Omental fat pad (tissue), 4 donors: ENCODE measurements around the gene MMAA. TPM values are rescaled to one million over a fixed set of nuclear protein-coding genes. Genes with fewer than 3 reads are reported as not detected.
"Not testable (repeated sequence)": the region's sequence is repeated elsewhere in the genome, so short reads cannot be mapped to it uniquely, and the experiment has no call there.

Experiments used
- ATAC-seq: fragments of 150-250 bp; one replicate; pipeline ENCODE4 v1.9.1; 2016; ENCODE audit warnings: mild to moderate bottlenecking, moderate library complexity; ENCODE audit not compliant: low FRiP score
- DNase-seq: peaks from one replicate; pipeline ENCODE4 v3.0.0-alpha.2; 2019; ENCODE audit warnings: low spot score
- total RNA-seq, 4 donors: library from RNA; depleted of rRNA; stranded (reverse); fragments of >200 nt; gene quantifications; one replicate each; pipeline ENCODE4 v1.1.0, GENCODE V29; 2016
- TF ChIP-seq, protein P1 (sequence below), 3 donors: fragments of 450-650 bp; IDR thresholded peaks; one replicate each; pipeline ENCODE4 v1.5.1; 2016 to 2017; ENCODE audit warnings: antibody characterized with exemption in 3 of 3, mild to moderate bottlenecking in 3 of 3, moderate library complexity in 2 of 3

MMAA gene
- total RNA-seq, 4 donors from 2014 or later = 2.8 to 5.7 (median 4.5) TPM

DNA sequence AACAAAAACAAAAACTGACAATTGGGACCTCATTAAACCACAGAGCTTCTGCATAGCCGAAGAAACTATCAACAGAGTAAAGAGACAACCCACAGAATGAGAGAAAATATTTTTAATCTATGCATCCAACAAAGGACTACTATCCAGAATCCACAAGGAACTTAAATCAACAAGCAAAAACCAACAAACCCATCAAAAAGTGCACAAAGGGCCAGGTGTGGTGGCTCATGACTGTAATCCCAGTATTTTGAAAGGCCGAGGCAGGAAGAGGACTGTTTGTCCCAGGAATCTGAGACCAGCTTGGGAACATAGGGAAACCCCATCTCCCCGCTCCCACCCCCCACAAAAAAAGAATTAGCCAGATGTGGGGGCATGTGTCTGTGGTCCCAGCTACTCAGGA, 71.4 kb downstream of the MMAA start:
- TF ChIP-seq, protein P1, sequence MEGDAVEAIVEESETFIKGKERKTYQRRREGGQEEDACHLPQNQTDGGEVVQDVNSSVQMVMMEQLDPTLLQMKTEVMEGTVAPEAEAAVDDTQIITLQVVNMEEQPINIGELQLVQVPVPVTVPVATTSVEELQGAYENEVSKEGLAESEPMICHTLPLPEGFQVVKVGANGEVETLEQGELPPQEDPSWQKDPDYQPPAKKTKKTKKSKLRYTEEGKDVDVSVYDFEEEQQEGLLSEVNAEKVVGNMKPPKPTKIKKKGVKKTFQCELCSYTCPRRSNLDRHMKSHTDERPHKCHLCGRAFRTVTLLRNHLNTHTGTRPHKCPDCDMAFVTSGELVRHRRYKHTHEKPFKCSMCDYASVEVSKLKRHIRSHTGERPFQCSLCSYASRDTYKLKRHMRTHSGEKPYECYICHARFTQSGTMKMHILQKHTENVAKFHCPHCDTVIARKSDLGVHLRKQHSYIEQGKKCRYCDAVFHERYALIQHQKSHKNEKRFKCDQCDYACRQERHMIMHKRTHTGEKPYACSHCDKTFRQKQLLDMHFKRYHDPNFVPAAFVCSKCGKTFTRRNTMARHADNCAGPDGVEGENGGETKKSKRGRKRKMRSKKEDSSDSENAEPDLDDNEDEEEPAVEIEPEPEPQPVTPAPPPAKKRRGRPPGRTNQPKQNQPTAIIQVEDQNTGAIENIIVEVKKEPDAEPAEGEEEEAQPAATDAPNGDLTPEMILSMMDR (IDR thresholded peaks at IDR 0.05) = no peak
- no peak for ATAC-seq
- DNase-seq = no peak

GRCh38 chr4:145691416-145691815, 72.2 kb downstream of the MMAA start:
- ATAC-seq = not testable (repeated sequence)

DNA sequence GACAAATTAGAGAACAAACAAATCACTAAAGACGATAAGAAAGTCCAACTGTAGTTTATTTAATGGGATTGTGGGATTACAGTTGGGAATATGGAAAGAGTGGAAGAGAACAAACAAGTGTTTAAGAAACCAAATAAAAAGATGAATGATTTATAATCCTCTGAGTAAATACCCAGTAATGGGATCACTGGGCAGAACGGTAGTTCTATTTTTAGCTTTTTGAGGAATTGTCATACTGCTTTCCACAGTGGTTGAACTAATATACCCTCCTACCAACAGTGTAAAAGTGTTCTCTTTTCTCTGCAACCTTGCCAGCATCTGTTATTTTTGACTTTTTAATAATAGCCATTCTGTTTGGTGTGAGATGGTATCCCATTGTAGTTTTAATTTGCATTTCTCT, 75.7 kb downstream of the MMAA start:
- TF ChIP-seq, protein P1 (IDR thresholded peaks at IDR 0.05) = no peak
- ATAC-seq (no peak), DNase-seq (no peak)

More at GRCh38 chr4:145691416-145691815, 72.2 kb downstream of the MMAA start:
- not testable (repeated sequence) for DNase-seq

DNA sequence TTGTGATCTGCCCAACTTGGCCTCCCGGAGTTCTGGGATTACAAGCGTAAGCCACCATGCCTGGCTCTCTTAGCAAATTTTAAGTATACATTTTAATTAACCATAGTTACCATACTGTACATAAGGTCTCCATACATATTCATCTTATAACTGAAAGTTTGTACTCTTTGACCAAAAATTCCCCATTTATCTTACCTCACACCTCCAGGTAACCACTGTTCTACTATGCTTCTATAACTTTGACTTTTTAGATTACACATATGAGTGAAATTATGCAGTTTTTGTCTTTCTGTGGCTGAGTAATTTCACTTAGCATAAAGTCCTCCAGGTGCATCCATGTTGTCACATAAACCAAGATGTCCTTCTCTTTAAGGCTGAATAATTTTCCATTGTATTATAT, 78.1 kb downstream of the MMAA start:
- TF ChIP-seq, protein P1 (IDR thresholded peaks at IDR 0.05) = no peak
- DNase-seq (no peak), ATAC-seq (no peak)

DNA sequence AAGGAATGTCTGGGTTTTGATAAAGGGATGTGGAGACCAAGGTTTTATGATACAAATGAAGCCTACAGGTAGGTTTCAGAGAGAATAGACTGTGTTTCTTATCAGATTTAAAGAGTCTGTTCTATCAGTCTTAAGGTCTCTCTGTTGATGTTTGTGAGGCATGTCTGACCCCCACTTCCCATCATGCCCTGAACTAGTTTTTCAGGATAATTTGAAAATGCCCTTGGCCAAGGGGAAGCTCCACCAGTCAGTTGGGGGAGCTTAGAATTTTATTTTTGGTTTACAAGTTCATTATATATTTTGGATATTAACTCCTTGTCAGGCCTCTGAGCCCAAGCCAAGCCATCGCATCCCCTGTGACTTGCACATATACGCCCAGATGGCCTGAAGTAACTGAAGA, 79.3 kb downstream of the MMAA start:
- no peak for ATAC-seq
- DNase-seq = no peak
- TF ChIP-seq, protein P1 (IDR thresholded peaks at IDR 0.05) = no peak

GRCh38 chr4:145703850-145704497, 84.8 kb downstream of the MMAA start:
- ATAC-seq (no peak), DNase-seq (no peak)
- TF ChIP-seq, protein P1 (IDR thresholded peaks at IDR 0.05) = no peak

- ATAC-seq (no peak), DNase-seq (no peak)
- TF ChIP-seq, protein P1 (IDR thresholded peaks at IDR 0.05) = no peak
Observed at GRCh38 chr4:145709336-145709735, 90.2 kb downstream of the MMAA start.

Other genes with a start within 250 kb of the MMAA start
- gene SMAD1, start 137.5 kb upstream of the MMAA start, total RNA-seq = 10 to 100 TPM; 13.9 to 59.4 (median 17.3) TPM
- not detected for gene C4orf51, start 60.8 kb downstream of the MMAA start, total RNA-seq